GM12872 (cell line): ENCODE data around the gene S100A8.

Experiments
- TF ChIP-seq, protein P1 (sequence below): IDR thresholded peaks from 3 replicates; pipeline ENCODE4 v1.5.1; 2011; ENCODE audit warnings: low read depth, mild to moderate bottlenecking, low read length, moderate library complexity; ENCODE audit not compliant: insufficient read depth

The S100A8 gene

DNA sequence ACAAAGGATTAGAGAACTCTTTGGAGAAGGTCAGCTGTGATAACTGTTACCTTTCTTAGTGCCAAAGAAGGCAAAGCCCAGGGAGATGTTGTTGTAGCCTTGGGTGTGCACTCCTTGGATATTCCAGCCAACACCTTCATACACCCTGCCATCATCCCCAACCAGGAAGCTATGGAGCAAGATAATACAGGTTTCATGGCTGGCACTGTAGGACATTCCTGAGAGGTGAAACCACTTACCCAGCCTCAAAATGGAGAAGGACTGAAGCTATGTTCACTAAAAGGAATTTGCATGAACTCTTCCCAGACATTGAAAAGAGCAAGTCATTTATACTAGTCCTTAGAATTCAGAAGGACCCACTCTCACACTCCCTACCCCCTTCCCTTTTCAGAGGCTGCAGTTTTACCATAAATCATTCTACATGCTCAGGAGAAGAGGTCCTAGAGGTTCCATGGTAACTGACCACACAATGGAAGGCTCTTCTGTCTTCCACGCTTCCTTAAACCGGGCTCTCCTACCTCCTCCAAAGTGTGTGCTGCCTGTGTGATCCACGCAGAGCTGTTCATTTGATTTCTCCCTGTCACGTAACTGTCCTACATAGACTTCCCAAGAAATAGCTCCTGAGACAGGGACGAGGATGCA lies 47.7 kb downstream of the S100A8 start:
- TF ChIP-seq, protein P1, sequence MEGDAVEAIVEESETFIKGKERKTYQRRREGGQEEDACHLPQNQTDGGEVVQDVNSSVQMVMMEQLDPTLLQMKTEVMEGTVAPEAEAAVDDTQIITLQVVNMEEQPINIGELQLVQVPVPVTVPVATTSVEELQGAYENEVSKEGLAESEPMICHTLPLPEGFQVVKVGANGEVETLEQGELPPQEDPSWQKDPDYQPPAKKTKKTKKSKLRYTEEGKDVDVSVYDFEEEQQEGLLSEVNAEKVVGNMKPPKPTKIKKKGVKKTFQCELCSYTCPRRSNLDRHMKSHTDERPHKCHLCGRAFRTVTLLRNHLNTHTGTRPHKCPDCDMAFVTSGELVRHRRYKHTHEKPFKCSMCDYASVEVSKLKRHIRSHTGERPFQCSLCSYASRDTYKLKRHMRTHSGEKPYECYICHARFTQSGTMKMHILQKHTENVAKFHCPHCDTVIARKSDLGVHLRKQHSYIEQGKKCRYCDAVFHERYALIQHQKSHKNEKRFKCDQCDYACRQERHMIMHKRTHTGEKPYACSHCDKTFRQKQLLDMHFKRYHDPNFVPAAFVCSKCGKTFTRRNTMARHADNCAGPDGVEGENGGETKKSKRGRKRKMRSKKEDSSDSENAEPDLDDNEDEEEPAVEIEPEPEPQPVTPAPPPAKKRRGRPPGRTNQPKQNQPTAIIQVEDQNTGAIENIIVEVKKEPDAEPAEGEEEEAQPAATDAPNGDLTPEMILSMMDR, result no peak

DNA sequence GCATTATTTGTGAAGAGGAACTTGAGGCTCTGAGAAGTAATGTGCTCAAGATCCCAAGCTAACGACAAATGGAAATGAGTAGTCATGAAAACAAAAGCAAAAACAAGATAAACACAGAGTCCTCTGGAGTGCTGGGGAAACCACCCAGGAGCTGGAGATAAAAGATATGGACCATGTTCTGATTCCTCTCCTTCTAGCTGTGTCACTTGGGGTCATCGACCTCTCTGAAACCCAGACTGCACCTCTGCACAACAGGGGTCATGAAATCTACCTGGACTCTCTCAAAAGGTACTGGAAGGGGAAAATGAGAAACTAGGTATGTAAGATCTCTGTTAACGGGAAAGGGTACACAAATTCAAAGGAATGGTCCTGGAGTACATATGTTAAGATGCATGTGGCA lies 48.7 kb downstream of the S100A8 start:
- TF ChIP-seq, protein P1, result no peak

DNA sequence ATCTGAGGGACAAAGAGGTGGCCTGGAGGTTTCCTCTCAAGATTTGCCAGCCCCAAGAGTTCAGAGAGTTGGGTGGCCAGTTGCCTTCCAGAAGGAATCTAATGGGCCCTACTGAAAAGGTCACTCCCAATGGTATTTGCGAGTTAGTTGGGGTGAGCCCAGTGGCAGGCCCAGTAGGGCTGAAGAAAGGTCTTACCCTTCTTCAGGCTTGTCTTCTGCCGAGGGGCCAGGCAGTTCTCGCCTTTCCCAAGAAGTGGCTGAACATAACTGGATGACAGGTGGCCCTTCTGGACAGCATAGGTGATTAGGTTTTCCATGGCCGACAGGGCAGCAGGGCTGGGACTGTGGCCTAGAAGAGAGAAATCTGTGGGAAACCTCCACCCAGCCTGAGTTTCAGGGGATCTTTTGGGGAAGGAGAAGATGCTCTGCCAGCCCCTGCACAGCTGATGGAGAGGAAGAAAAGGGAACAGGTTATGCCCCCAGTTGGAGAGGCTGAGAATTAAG lies 49.4 kb downstream of the S100A8 start:
- TF ChIP-seq, protein P1, result no peak

DNA sequence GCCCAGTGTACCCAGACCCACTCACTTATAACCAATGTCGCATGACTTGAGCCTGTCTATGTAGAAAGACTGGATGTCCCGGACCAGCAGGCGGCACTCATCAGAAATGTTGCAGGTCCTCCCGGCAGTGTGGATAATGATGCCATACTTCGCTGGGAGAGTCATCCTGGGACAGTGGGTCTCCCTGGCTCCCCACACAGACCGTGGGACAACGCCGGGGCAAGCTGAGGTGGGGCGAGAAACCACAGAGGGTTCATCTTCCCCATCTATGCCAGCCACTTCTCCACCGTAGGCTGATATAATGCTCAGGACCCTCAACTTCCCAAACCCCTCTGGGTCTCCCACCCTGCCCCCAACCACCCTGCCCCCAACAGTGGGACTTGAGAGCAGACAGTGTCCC lies 50.5 kb downstream of the S100A8 start:
- TF ChIP-seq, protein P1, result no peak
